ENCODE results near the gene NDP.

NDP gene

GRCh38 chrX:43973249-43974099 lies at the start of gene NDP:
Gene NDP (minus strand): TSS chrX:43973390. CDS start chrX:43958645, 14,745 bp downstream.
- Histone ChIP-seq H3K27me3 (replicated peaks) (no peaks in the 10 kb centered on the region), H3K27ac (no peak within 1 kb of the TSS), H3K36me3 (replicated peaks) (no peaks in the 10 kb centered on the region), H3K4me3 (ENCODE audit: low read depth, low read length) (peak within 1 kb of the TSS; percentile 47)
- no peak for TF ChIP-seq CTCF (IDR thresholded peaks at IDR 0.05; ENCODE audit: low read depth, low read length, missing control alignments)
- in situ Hi-C loops (cut with HindIII; ENCODE audit: low pct_ligation_motif_present, low sequenced_read_pairs), result no loop called here
- no peak for DNase-seq

- no peak for DNase-seq
- no peak for TF ChIP-seq CTCF (IDR thresholded peaks at IDR 0.05; ENCODE audit: low read depth, low read length, missing control alignments)
- Histone ChIP-seq H3K4me3 (ENCODE audit: low read depth, low read length) (no peak overlapping the region), H3K36me3 (replicated peaks) (no peaks in the 10 kb centered on the region), H3K27me3 (replicated peaks) (no peaks in the 10 kb centered on the region), H3K27ac (no peak overlapping the region)
- in situ Hi-C loops (cut with HindIII; ENCODE audit: low pct_ligation_motif_present, low sequenced_read_pairs), result no loop called here
Measured at GRCh38 chrX:44022964-44023363, 49.8 kb upstream of the NDP start.

- DNase-seq, result no peak
Measured at GRCh38 chrX:44020693-44021092, 47.5 kb upstream of the NDP start.

GRCh38 chrX:44019911-44020310 lies 46.7 kb upstream of the NDP start:
- in situ Hi-C loops (cut with HindIII; ENCODE audit: low pct_ligation_motif_present, low sequenced_read_pairs), result no loop called here
- no peak overlapping the region for H3K4me3 ChIP-seq (ENCODE audit: low read depth, low read length)
- no peak overlapping the region for H3K27ac ChIP-seq
- no peaks in the 10 kb centered on the region for H3K27me3 ChIP-seq (replicated peaks)
- H3K36me3 ChIP-seq (replicated peaks), result no peaks in the 10 kb centered on the region
- no peak for DNase-seq
- no peak for TF ChIP-seq CTCF (IDR thresholded peaks at IDR 0.05; ENCODE audit: low read depth, low read length, missing control alignments)

More at GRCh38 chrX:44020693-44021092, 47.5 kb upstream of the NDP start:
- H3K36me3 ChIP-seq (replicated peaks), result no peaks in the 10 kb centered on the region
- no peaks in the 10 kb centered on the region for H3K27me3 ChIP-seq (replicated peaks)
- TF ChIP-seq CTCF (IDR thresholded peaks at IDR 0.05; ENCODE audit: low read depth, low read length, missing control alignments), result no peak
- in situ Hi-C loops (cut with HindIII; ENCODE audit: low pct_ligation_motif_present, low sequenced_read_pairs), result no loop called here
- no peak overlapping the region for H3K27ac ChIP-seq
- H3K4me3 ChIP-seq (ENCODE audit: low read depth, low read length), result no peak overlapping the region

GRCh38 chrX:44017676-44018075 lies 44.5 kb upstream of the NDP start:
- H3K4me3 ChIP-seq (ENCODE audit: low read depth, low read length), result no peak overlapping the region
- no peak overlapping the region for H3K27ac ChIP-seq
- no peaks in the 10 kb centered on the region for H3K27me3 ChIP-seq (replicated peaks)
- DNase-seq, result no peak
- H3K36me3 ChIP-seq (replicated peaks), result no peaks in the 10 kb centered on the region
- no peak for TF ChIP-seq CTCF (IDR thresholded peaks at IDR 0.05; ENCODE audit: low read depth, low read length, missing control alignments)
- in situ Hi-C loops (cut with HindIII; ENCODE audit: low pct_ligation_motif_present, low sequenced_read_pairs), result no loop called here

Measured in brain microvascular endothelial cell (primary cell).